ENCODE results near the gene C5.
"Not testable (repeated sequence)": the region's sequence is repeated elsewhere in the genome, so short reads cannot be mapped to it uniquely, and the experiment has no call there.

Gene C5

DNA sequence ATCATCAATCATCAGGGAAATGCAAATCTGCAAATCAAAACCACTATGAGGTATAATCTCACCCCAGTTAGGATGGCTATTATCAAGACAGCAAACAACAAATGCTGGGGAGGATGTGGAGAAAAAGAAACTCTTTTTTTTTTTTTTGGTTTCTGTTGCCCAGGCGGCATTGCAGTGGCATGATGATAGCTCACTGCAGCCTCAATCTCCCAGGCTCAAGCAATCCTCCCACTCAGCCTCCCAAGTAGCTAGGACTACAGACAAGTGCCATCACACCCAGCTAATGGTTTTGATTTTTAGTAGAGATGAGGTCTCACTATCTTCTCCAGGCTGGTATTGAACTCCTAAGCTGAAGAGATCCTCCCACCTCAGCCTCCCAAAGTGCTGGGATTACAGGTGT, 19.3 kb upstream of the C5 start:
- Histone ChIP-seq H3K4me3 (ENCODE audit: low read length) (no peak overlapping the region), H3K4me1 (ENCODE audit: insufficient read depth, low read length) (peaks cover 7% of the 10 kb centered on the region), H3K9me3 (ENCODE audit: low read length) (peaks cover 4% of the 10 kb centered on the region), H2AFZ (ENCODE audit: low read depth, low read length) (no peak overlapping the region), H3K36me3 (ENCODE audit: insufficient read depth, low read length) (no peaks in the 10 kb centered on the region), H3K27me3 (ENCODE audit: insufficient read depth, low read length) (no peaks in the 10 kb centered on the region)

DNA sequence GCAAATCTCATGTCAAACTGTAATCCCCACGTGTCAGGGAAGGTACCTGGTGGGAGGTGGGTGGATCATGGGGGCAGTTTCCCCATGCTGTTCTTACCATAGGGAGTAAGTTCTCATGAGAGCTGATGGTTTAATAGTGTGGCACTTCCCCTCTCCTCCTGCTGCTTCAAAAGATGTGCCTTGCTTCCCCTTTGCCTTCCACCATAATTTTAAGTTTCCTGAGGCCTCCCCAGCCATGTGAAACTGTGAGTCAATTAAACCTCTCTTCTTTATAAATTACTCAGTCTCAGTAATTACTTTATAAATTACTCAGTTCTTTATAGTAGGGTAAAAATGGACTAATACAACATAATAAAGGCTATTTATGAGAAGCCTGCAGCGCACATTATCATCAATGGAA, 17.6 kb upstream of the C5 start:
- no peaks in the 10 kb centered on the region for H3K27me3 ChIP-seq (ENCODE audit: insufficient read depth, low read length)
- peaks cover 4% of the 10 kb centered on the region for H3K9me3 ChIP-seq (ENCODE audit: low read length)
- no peaks in the 10 kb centered on the region for H3K4me1 ChIP-seq (ENCODE audit: insufficient read depth, low read length)
- H3K36me3 ChIP-seq (ENCODE audit: insufficient read depth, low read length), result no peaks in the 10 kb centered on the region
- no peak overlapping the region for H3K4me3 ChIP-seq (ENCODE audit: low read length)
- no peak overlapping the region for H2AFZ ChIP-seq (ENCODE audit: low read depth, low read length)

DNA sequence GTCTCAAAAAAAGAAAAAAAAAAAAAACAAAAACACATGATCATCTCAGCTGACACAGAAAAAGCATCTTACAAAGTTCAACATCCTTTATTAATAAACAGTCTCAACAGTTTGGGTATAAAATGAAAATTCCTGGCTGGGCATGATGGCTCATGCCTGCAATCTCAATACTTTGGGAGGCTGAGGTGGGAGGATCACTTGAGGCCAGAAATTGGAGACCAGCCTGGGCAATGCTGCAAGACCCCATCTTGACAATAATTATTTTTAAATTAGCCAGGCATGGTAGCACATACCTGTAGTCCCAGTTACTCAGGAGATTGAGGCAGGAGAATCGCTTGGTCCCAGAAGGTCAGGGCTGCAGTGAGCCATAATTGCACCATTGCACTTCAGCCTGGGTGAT, 16.8 kb upstream of the C5 start:
- Histone ChIP-seq H3K4me3 (ENCODE audit: low read length) (no peak overlapping the region), H3K36me3 (ENCODE audit: insufficient read depth, low read length) (no peaks in the 10 kb centered on the region), H3K27me3 (ENCODE audit: insufficient read depth, low read length) (no peaks in the 10 kb centered on the region), H3K9me3 (ENCODE audit: low read length) (peaks cover 4% of the 10 kb centered on the region), H2AFZ (ENCODE audit: low read depth, low read length) (no peak overlapping the region), H3K4me1 (ENCODE audit: insufficient read depth, low read length) (no peaks in the 10 kb centered on the region)

DNA sequence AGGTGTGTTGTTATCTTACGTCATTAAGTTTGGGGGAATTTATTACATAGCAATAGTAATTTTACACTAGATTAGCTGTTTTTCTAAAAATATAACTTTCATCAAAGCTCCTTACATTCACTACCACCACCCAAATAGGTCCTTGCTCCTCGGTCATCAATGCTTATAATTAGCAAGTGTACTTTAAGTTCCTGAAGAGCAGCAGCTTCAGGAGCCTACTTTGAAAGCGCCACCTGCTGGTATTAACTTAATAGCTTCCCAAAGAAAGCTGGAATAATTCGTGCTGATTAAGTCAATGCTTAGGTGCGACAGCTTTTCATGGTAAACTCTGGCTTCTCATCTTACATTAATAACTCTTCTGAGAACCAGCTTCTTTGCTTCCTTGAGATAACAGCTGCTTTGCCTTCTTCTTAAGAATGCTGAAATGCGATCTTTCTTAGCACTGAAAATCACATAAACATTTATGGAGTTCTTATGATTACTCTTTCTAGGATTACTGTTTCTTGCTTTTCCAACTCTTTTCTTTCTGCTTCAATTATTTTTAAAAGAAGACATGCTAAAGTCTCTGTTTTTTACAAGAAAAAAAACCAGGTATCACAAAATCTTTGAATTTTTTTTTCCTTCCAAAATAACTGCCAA, 10.0 kb upstream of the C5 start:
- no peaks in the 10 kb centered on the region for H3K27me3 ChIP-seq (ENCODE audit: insufficient read depth, low read length)
- no peaks in the 10 kb centered on the region for H3K4me1 ChIP-seq (ENCODE audit: insufficient read depth, low read length)
- H3K36me3 ChIP-seq (ENCODE audit: insufficient read depth, low read length), result no peaks in the 10 kb centered on the region
- no peak overlapping the region for H3K4me3 ChIP-seq (ENCODE audit: low read length)
- no peak overlapping the region for H2AFZ ChIP-seq (ENCODE audit: low read depth, low read length)
- H3K9me3 ChIP-seq (ENCODE audit: low read length), result no peaks in the 10 kb centered on the region

DNA sequence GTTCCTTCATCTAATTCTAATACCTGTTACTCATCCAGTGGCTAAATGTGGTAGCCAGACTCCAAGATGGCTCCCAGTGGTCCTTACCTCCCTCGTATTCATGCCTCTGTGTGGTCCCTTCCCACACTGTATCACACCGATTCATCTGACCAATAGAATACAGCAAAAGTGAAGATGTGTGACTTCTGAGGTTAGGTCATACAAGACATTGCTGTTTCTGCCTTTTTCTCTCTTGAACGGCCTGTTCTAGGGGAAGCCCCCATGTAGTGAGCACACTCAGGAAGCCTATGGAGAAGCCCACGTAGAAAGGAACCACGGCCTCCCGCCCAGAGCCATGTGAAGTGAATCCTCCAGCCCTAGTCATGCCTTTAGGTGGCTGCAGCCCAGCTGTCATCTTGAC, 9.4 kb upstream of the C5 start:
- Histone ChIP-seq H3K9me3 (ENCODE audit: low read length) (no peaks in the 10 kb centered on the region), H2AFZ (ENCODE audit: low read depth, low read length) (no peak overlapping the region), H3K4me3 (ENCODE audit: low read length) (no peak overlapping the region), H3K36me3 (ENCODE audit: insufficient read depth, low read length) (no peaks in the 10 kb centered on the region), H3K4me1 (ENCODE audit: insufficient read depth, low read length) (no peaks in the 10 kb centered on the region), H3K27me3 (ENCODE audit: insufficient read depth, low read length) (no peaks in the 10 kb centered on the region)

DNA sequence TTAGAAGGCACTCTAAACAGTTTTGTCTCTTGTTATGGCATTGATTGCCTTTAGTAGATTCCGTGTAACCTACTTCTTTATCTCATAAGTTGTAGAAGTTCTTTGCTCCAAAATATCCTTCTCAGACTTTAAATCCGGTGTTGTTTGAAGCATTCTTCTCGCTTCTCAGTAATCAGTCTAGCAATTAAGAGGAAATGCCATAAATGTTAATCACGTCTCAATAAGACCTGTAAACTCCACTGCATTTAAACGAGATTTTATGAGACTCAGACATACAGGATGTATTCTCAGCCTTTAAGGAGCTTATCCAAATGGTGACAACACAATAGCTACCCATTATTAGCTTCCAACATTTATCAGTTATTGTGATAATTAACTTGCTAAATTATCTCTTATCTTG, 7.7 kb upstream of the C5 start:
- Histone ChIP-seq H3K27me3 (ENCODE audit: insufficient read depth, low read length) (no peaks in the 10 kb centered on the region), H3K4me3 (ENCODE audit: low read length) (no peak overlapping the region), H3K4me1 (ENCODE audit: insufficient read depth, low read length) (no peaks in the 10 kb centered on the region), H3K36me3 (ENCODE audit: insufficient read depth, low read length) (no peaks in the 10 kb centered on the region), H3K9me3 (ENCODE audit: low read length) (no peaks in the 10 kb centered on the region), H2AFZ (ENCODE audit: low read depth, low read length) (no peak overlapping the region)

DNA sequence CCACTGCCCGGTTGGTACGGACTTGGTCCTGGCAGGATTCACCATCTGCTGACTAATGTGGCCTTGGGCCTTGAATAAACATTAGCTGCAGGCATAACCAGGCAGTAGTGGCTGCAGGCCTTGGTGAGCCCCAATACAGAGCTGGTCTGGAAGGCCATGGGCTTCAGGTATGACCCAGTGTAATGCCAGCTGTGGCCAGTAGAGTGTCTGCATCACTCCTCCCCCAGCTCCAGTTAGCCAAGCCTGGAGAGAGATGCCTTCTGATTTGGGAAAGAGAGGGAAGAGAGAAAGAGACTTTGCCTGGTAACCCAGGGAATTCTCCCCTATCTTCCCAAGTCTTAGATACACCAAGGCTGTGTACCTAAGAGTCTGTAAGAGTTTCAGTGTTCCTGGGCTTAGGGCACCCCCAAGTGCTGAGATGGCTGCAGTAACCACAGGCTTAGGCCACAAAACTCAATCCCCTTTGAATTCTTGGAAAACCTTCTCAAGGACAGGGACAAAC, 5.6 kb upstream of the C5 start:
- H3K4me1 ChIP-seq (ENCODE audit: insufficient read depth, low read length), result no peaks in the 10 kb centered on the region
- H3K27me3 ChIP-seq (ENCODE audit: insufficient read depth, low read length), result no peaks in the 10 kb centered on the region
- no peak overlapping the region for H2AFZ ChIP-seq (ENCODE audit: low read depth, low read length)
- H3K9me3 ChIP-seq (ENCODE audit: low read length), result no peaks in the 10 kb centered on the region
- H3K4me3 ChIP-seq (ENCODE audit: low read length), result no peak overlapping the region
- no peaks in the 10 kb centered on the region for H3K36me3 ChIP-seq (ENCODE audit: insufficient read depth, low read length)

DNA sequence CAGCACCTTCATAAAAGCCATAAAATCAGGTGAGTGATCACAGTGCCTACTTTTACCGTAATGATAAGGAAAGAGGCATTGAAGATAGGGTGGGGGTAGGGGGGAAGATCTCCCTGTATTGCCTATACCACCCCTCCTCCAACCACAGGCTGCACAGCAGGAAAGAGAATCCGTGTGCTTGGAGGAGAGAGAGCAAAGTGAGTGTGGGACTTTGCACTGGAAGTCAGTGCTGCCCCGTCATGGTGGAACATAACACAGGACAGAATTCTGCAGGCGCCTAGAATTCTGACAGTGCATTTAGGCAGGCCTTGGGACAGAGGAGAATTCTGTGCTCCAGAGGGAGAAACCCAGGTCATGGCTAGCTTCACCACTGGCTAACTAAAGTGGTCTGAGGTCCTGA, 3.5 kb upstream of the C5 start:
- Histone ChIP-seq H3K4me3 (ENCODE audit: low read length) (no peak overlapping the region), H2AFZ (ENCODE audit: low read depth, low read length) (no peak overlapping the region), H3K27me3 (ENCODE audit: insufficient read depth, low read length) (no peaks in the 10 kb centered on the region), H3K4me1 (ENCODE audit: insufficient read depth, low read length) (no peaks in the 10 kb centered on the region), H3K36me3 (ENCODE audit: insufficient read depth, low read length) (no peaks in the 10 kb centered on the region), H3K9me3 (ENCODE audit: low read length) (no peaks in the 10 kb centered on the region)

DNA sequence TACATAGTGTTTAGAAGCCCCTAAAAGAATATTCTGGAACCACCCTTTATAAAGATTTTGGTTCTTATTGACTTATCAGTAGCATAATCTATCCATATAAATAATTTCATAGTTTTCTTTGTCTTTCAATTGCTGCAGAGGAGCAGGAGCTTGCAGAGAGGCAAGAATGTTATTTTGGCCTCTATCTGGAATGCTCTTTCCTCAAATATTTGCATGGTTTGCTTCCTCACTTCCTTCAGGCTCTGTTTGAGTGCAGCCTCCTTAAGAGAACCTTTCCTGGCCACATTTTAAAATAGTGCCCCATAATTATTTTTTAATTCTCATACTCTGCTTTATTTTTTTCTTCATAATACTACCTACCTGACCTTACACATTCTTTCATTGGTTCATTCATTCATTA, 1.5 kb downstream of the C5 start:
- no peak overlapping the region for H3K4me3 ChIP-seq (ENCODE audit: low read length)
- no peak overlapping the region for H2AFZ ChIP-seq (ENCODE audit: low read depth, low read length)
- no peaks in the 10 kb centered on the region for H3K36me3 ChIP-seq (ENCODE audit: insufficient read depth, low read length)
- no peaks in the 10 kb centered on the region for H3K9me3 ChIP-seq (ENCODE audit: low read length)
- no peaks in the 10 kb centered on the region for H3K4me1 ChIP-seq (ENCODE audit: insufficient read depth, low read length)
- H3K27me3 ChIP-seq (ENCODE audit: insufficient read depth, low read length), result no peaks in the 10 kb centered on the region

DNA sequence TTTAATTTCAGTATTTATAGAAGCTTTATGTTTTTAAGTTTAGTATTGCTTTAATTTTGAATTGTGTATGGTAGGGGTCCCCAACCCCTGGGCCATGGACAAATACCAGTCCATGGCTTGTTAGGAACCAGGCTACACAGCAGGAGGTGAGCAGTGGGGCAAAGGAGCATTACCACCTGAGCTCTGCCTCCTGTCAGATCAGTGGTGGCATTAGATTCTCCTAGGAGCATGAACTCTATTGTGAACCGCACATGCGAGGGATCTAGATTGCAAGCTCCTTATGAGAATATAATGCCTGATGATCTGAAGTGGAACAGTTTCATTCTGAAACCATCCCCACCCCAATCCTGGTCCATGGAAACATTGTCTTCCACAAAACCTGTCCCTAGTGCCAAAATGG, 1.9 kb downstream of the C5 start:
- Histone ChIP-seq H3K4me3 (ENCODE audit: low read length) (no peak overlapping the region), H3K27me3 (ENCODE audit: insufficient read depth, low read length) (no peaks in the 10 kb centered on the region), H3K4me1 (ENCODE audit: insufficient read depth, low read length) (no peaks in the 10 kb centered on the region), H3K36me3 (ENCODE audit: insufficient read depth, low read length) (no peaks in the 10 kb centered on the region), H3K9me3 (ENCODE audit: low read length) (no peaks in the 10 kb centered on the region), H2AFZ (ENCODE audit: low read depth, low read length) (no peak overlapping the region)

DNA sequence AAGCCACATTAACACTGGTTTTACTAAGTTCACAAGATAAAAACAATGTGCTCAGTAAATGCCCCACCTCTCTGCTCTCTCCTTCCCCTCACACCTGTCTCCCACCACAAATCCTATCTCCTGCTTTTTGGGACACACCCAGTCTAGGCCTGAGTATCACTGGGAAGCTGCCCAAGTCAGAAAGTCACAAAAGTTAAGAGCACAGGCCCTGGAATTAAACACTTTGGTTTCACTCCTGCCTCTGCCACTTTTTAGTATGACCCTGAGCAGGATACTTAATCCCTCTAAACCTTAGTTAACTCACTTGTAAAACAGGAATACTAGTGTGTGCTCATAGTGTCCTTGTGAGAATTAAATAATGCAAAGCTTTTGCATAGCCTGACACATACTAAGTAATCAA, 11.3 kb downstream of the C5 start:
- Histone ChIP-seq H3K9me3 (ENCODE audit: low read length) (no peaks in the 10 kb centered on the region), H3K27me3 (ENCODE audit: insufficient read depth, low read length) (no peaks in the 10 kb centered on the region), H3K36me3 (ENCODE audit: insufficient read depth, low read length) (no peaks in the 10 kb centered on the region), H3K4me3 (ENCODE audit: low read length) (no peak overlapping the region), H2AFZ (ENCODE audit: low read depth, low read length) (no peak overlapping the region), H3K4me1 (ENCODE audit: insufficient read depth, low read length) (no peaks in the 10 kb centered on the region)

DNA sequence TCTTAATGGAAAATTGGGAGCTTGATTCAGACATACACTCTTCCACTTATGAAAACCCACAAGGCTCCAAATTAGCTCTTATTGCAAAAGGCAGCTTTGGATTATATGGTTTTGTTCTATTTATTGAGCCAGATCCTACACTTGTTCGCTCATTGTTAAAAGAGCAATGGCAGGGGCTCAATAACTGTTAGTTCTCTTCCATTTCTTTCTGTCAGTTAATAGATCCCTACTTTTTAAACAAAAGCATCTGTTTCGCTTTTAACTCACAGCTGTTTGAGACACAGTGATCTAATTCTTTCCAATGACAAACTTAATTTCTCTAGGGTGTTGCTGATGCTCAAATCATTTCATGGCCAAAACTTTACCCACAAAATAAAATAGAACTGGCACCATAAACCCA, 11.7 kb downstream of the C5 start:
- H3K4me3 ChIP-seq (ENCODE audit: low read length), result no peak overlapping the region
- H3K9me3 ChIP-seq (ENCODE audit: low read length), result no peaks in the 10 kb centered on the region
- H3K27me3 ChIP-seq (ENCODE audit: insufficient read depth, low read length), result no peaks in the 10 kb centered on the region
- H3K4me1 ChIP-seq (ENCODE audit: insufficient read depth, low read length), result no peaks in the 10 kb centered on the region
- no peaks in the 10 kb centered on the region for H3K36me3 ChIP-seq (ENCODE audit: insufficient read depth, low read length)
- H2AFZ ChIP-seq (ENCODE audit: low read depth, low read length), result no peak overlapping the region

DNA sequence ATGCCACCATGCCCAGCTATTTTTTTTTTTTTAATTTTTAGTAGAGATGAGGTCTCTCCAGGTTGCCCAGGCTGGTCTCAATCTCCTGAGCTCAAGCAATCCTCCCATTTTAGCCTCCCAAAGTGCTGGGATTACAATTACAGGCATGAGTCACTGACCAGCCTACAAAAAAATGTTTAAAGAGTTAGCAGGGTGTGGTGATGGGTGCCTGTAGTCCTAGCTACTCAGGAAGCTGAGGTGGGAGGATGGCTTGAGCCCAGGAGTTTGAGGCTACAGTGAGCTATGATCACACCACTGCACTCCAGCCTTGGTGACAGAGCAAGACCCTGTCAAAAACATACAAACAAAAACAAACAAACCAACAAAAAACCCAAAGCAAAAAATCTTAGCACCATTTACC, 14.4 kb downstream of the C5 start:
- not testable (repeated sequence) for H3K36me3 ChIP-seq (ENCODE audit: insufficient read depth, low read length); H3K9me3 ChIP-seq (ENCODE audit: low read length); H3K27me3 ChIP-seq (ENCODE audit: insufficient read depth, low read length); H3K4me3 ChIP-seq (ENCODE audit: low read length); H3K4me1 ChIP-seq (ENCODE audit: insufficient read depth, low read length); H2AFZ ChIP-seq (ENCODE audit: low read depth, low read length)

DNA sequence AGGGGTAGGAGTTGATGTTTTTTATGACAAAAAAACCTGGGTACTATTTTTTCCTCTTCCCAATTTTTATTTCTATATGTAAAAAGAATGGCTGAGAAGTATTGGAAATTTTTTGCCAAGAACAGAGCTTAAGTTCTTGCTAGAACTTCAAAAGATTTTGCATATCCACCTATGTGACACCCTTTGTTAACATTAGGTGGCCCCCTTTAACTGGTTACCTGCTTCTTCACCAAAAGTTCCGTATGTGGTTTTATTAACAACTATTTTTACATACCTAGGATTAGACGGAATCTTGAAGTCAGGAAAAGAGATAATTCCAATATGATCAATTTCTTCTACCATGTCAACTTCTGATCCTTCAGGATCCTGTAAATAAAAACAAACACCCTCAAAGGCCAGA, 15.5 kb downstream of the C5 start:
- Histone ChIP-seq H3K36me3 (ENCODE audit: insufficient read depth, low read length) (no peaks in the 10 kb centered on the region), H3K9me3 (ENCODE audit: low read length) (no peaks in the 10 kb centered on the region), H2AFZ (ENCODE audit: low read depth, low read length) (no peak overlapping the region), H3K4me1 (ENCODE audit: insufficient read depth, low read length) (no peaks in the 10 kb centered on the region), H3K4me3 (ENCODE audit: low read length) (no peak overlapping the region), H3K27me3 (ENCODE audit: insufficient read depth, low read length) (no peaks in the 10 kb centered on the region)
